ENCODE data around the gene MYADML2.
A peak's percentile ranks its signal among the peaks of the same experiment; 100 is the strongest.

The MYADML2 gene

DNA sequence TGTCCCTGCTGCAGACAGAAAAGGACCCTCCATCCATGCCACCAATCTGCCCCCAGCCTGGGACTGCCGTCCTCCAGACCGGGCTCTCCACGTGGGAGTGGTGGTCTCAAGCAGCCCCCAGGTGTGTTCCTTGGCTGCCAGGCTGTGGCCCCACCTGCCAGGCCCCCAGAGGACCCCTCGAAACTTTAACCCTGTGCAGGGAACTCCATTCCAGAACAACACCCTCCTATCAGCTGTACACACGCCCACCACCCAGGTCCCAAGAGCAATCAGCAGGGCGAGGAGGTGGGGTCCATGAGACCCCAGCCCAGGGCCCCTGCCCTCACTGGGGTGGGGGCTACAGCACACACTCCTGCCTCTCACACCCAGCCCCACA lies 11.3 kb downstream of the MYADML2 start:
- no peak for DNase-seq

DNA sequence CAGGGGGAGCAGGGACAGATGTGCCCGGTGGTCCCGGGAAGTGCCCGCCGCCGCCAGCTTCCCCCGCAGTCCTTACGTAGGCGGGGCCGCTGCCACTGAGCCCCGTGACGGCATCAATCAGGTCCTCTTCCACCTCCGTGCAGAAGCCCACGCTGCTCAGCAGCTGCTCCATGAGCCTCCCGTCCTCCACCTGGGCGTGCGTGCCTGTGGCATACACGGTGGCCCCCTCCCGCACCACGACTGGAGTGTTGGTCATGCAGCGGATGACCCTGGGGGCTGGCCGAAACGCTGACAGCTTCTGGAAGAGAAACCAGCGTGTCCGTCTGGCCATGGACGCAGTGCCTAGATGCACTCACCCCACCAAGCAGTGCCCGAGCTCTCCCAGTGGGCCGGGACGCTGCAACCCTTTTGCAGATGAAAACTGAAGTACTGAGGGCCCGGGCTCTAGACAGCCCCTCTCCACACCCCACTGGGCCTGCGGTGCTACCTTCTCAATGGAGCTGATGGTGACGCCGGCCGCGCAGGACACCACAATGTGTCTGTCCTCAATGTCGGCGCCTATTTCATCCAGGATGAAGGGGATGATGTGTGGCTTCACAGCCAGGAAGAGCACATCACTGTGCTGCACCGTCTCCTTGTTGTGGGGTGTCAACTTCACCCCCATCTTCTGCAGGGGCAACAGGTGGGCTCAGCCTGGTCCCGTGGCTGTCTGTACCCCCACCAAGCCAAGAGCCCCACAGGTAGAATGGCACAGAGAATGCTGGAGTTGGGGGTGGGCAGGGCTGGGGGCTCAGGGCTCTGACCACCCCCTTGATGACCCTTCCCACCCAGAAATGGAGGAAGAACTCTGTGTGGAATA lies 12.0 kb downstream of the MYADML2 start:
- no peak for DNase-seq

DNA sequence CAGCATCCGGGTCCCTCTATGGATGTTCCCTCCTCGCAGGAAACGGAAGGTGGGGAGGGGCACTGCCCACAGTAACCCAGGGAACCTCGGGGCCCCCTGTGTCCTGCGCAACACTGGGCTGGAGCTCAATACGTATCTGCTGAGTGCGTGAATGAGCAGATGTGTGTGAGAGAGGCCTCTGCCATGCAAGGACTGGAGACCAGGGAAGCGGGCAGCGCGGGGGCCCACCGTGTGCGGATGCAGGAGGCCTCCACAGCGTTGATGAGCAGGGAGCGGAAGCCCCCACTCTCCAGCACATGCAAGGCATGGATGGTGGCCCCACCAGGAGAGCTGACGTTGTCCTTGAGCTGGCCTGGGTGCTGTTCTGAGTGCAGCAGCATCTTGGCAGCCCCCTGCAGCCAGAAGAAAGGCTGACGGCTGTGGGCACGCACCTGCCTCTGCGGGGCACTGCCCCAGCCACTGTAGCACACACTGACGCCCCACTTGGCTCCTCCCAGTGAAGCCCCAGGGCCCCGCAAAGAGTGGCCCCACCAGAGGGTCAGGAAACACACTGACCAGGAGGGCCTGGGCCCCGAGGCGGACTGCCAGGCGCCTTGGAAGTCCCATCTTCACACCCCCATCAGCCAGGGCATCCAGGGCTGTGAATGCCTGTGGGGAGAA lies 12.8 kb downstream of the MYADML2 start:
- no peak for DNase-seq

DNA sequence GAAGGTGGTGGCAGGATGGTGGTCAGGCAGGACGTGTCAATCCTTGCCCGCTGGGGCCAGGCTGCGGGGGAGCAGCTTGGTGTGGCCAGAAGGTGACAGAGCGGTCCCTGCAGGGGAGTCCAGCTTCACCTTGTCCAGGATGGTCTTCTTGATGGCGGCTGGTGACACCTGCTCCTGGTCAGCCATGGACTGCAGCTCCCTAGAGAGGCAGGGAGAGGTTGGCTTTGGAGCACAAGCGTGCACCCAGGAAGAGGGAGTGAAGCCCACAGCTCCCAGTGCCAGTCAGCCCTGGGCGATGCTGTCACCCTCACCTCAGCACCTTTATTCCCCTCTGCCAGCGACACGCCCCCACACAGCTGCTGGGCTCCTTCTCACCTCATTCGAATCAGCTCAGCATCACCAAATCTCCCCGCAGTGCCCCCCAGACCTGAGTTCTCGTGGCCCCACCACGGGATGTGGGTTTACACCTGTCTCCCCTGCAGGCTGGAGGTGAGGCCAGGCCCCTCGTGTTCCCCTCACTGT lies 13.8 kb downstream of the MYADML2 start:
- no peak for DNase-seq

DNA sequence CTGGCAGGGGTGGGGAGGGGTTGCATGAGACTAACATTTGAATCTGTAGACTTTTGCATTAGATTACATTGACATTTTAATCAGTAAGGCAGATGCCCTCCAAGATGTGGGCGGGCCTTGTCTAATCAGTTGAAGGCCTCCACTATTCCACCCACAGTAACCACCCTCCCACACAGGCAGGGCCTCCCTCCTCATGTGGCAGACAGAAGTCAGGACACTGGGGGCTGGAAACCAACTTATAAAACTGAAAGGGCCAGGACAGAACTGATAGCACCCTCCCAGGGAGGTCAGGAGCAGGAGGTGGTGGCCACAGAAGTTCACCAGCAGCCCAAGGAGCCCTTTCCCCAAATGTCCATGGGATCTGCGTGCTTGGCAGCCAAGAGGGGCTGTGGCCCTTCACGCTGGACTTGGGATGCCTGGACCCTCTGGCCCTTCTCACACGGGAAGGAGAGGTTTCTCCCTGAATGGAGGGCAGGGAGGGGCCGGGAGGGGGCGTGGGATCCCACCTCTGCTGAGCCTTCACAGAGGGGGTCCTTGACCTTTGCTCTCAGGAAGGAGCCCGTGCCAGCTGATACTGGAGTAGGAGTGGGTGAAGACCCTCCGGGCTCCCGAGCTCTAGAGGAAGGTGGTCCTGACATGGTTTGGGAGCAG lies 14.6 kb downstream of the MYADML2 start:
- DNase-seq = no peak

DNA sequence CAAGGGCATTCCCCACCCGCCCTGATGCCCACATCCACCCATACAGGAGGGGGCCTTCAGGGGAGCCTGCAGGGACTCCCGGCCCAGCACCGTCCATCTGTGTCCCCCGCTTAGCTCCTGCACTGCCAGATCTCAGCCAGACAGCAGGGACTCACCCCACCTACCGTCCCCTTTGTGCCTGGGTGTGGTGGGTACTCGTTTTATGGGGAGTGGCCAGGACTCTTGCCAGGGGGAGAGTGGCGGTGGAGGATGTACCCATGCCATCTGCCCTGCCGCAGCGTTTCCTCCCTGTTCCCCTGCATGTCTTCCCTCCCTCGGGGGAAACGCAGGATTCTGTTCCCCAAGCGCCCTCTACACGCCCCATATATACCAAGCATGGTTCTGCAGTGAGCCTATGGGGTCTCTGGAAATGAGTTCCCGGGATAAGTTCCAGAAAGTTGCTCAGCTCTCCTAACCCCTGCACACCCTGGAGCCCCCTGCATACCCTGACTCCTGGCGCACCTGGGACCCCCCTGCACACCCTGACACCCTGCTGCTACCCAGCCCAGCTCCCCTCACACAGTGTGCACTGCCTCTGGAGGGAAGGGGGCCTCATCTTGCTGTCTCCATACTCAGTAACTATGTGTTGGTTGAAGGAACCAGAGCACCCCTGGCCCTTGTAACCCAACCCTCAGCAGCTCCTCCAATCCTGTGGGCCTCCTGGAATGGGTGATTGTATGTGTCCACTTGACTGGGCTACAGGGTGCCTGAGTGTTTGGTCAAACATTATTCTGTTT lies 15.3 kb downstream of the MYADML2 start:
- DNase-seq = no peak

DNA sequence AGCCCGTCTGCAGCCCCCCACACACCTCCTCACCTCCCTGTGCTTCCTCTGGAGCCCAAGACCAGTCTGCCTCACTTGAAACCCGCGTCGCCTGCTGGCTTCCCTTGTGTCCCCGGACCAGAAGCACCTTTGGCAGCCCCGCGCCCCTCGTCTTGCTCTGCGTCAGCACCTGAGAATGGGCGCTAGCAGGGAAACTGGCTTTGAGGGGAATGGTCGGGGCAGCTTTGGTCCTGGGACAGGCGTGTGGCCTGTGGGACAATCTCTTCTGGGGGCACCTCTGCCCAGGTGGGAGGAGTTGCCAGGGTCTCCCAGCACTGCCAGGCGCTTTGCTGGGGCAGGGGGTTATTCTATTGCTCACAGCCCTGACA lies 15.9 kb downstream of the MYADML2 start:
- no peak for DNase-seq

DNA sequence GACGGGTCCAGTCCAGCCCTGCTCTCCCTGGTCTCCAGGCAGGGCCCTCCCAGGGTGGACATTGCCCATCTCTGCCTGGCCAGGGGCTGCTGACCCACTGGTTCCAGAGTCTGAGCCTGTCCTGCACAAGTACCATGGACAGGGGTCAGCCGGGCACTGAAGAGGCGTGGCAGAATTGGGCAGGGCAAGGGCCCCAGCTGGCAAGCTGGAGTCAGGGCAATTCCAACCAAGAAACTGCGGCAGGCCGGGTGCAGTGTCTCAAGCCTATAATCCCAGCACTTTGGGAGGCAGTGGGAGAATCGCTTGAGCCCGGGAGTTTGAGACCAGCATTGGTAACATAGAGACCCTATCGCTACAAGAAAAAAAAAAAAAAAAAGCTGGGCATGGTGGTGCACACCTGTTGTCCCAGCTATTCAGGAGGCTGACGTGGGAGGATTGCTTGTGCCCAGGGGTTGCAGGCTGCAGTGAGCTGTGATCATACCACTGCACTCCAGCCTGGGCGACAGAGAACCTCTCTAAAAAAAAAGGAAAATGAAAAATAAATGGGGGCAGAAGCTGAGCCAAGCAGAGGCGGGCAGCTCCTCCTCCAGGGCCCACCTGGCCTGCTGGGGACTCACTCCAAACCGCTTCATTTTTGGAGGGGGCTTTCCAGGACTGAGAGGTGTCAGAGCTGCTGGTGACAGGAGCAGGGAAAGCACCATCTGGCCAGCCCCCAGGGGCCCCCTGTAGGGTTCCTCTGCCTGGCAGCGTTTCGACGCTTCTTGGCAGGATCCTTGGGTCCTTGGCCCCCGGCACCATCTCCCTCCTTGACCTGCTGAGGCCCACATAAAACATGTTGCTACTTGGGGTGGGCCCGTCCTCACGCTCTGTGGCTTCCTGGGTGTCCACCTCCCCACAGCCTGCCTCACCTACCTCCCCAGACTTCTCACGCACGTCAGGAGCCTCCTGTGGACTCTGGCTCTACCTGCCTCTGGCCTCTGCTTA lies 16.6 kb downstream of the MYADML2 start:
- DNase-seq = no peak

DNA sequence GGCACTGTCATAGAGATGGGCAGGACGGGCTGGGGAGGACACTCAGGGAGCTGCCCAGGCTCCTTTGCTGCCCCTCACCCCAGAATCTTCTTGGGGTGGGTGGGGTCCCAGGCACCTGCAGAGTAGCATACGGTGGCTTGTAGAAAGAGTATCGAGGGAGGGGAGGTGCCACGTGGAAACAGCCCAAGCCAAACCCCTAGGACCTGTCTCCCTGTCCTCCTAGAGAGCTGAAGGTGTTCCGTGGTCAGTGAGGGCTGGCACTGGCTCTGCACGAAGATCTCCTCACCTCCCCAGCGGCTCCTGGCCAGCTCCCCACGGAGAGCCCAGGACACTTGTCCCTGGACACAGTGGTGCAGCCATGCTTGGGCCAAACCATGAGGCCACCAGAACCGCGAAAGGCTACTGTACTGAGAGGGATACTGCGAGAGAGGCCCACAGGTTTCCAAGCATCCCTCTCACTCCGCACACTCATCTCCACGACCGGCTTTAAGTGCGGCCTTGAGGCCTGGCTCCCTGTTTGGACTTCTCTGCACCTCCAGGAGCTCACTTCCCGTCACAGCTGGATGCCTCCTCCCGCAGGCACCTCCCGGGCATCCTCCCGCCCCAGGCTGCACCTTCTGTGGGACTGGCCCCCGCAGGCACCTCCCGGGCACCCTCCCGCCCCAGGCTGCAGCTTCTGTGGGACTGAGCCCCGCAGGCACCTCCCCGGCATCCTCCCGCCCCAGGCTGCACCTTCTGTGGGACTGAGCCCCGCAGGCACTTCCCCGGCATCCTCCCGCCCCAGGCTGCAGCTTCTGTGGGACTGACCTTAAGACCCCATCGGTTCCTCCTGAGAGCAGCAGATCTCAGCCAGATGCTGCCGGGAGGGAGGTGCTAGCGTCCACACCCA lies 17.5 kb downstream of the MYADML2 start:
- no peak for DNase-seq

DNA sequence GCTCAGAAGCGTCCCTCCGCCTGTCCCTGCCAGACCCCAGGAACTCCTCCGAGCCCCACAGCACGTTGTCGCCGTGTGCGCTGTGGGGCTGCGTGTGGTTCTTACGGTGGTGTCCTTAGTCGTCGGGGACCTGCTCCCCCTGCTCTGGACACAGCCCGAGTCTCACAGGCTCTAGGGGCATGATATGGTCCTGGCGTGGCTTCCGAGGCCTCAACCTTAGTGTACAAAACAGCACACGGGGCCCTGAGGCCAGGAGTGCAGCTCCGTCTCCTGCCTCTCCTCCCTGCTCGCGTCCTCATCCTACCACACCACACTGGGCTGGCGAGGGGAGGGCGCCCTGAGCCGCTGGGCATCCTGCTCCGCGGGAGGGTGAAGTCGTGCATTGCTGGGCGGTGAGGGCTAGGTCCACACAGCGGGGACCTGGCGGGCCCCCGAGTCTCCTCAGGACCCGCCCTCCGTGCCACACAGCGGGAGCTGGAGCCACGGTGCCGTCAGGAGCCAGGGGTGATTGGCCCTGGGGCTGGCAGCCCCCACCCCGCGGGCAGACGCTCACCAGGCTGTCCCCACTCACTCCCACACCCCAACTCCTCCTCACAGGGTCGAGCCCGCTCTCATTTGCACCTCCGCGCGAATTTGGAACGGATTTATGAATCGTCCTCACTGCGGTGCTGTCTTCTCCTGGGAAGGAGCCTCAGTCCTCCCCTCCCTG lies 18.3 kb downstream of the MYADML2 start:
- no peak for DNase-seq

DNA sequence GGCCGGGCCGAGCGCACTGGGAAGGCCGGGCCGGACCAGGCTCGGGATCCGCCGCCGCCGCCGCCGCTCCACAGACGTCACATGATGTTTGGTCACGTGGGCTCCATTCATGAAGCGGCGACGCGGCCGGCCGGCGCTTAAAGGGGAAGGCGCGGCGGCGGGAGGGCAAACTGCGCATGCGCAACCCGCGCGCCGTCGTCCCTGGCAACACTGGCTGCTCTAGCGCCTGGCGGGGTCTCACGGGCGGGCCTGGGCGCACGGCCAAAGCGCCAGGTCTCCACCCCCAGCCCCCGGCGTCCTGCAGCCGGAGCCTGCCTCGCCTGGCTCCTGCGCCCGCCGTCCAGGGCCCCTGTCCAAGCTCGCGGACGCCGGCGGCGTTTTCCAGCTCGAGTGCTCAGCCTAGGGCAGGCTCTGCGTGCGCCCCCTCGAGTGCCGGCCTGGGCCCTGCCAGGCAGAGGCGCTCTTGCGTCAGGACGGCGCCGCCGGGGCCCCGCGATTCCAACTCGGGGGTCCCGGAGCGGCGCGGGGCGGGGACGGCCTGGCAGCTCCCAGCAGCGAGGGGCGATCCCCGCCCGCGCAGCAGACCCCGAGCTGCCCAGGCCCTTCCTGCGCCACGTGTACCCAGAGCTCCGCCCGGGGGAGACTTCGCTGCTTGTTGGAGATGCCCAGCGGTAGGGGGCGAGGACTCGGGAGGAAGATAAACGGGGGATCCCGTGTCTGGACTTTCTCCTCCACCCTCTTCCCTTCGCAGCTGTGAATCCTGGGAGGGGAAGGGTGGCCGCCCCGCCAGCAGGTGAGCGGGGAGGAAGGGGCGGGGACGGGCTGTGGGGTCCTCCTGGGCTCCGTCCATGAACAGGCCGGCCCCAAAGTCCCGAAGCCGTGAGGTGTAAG lies 19.1 kb downstream of the MYADML2 start, which contains the start of gene MAFG:
Gene MAFG, minus strand, starts transcription at position 83 of the 891 bp plus-strand sequence. CDS start 4,550 bp downstream, outside the sequence.
- peak; percentile 98 for DNase-seq

DNA sequence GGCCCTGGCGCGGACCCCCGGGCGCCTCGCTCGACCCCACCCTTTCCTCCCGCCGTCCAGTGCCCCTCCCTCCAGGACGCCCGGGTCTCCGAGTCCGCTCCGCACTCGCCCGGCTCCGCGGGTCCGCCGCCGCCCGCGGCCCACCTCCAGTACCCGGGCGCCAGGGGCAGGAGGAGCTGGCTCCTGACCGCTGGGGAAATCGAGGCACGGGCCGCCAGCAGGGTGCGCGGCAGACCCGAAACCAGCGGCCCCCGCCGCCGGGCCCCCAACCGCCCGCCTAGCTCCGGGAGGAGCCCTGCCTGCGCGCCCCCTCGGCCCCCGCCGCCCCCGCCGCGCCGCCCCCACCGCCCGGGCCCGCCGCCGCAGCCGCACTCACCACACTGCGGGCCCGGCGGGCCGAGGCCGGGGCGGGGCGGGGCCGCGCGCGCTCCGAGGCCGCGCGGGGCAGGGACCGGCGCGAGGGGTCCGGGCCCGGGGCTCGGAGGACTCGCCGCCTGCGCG lies 19.8 kb downstream of the MYADML2 start:
- DNase-seq = no peak

DNA sequence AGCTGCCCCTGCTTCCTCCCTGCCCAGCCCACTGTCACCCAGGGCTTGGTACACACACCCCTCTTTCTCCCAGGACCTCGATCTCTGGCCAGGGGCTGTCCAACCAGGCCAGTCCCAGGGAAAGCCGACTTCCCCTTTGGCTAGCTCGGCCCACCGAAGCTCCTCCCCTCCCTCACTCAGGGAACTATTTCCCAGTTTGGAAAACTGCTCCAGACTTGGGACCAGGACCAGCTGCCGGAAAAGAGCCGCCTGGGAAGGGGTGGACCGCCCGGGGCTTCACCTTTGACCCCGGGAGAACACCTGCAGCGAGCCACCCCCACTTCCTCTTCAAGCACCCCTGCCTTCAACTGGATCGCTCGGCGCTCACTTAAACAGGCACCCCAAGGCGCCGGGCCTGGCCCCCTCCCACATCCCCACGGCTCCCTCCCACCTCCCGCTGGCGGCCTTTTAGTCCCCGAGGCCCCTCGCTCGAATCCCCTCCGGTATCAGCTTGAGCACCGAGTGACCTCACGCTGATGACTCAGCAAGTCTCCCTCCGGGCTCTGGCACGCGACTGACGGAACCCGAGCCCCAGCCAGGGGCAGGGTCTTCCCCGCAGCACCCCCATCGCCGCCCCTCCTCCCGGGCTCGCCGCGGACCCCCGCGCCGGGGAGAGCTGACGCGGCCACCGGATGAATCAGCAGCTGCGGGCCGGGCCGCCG lies 20.4 kb downstream of the MYADML2 start:
- DNase-seq = peak; percentile 85

DNA sequence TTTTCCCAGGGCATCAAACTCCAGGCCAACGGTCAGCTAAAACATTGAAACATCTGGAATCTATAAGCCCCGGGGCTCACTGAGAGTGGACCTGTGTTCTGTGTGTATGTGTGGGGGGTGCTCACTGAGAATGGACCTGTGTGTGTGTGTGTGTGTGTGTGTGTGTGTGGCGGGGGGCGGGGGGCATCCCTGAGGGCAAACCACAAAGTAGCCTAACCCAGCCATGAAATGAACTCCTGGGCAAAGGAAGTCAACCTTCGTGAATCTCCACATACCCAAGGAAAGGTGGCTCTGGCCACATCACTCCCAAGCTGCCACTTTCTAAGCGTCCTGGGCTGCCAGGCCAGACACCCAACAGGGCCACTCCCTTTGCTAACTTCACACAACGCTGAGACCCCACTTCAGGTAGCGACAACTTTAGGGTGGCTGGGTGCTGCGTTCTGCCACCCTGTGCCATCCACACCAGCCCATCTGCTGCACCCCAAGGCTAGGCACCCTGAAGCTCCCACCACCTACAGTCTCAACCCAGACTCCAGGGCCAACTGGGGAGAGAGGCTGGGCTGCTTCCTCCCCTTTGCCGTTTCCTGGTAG lies 21.1 kb downstream of the MYADML2 start:
- DNase-seq = no peak

DNA sequence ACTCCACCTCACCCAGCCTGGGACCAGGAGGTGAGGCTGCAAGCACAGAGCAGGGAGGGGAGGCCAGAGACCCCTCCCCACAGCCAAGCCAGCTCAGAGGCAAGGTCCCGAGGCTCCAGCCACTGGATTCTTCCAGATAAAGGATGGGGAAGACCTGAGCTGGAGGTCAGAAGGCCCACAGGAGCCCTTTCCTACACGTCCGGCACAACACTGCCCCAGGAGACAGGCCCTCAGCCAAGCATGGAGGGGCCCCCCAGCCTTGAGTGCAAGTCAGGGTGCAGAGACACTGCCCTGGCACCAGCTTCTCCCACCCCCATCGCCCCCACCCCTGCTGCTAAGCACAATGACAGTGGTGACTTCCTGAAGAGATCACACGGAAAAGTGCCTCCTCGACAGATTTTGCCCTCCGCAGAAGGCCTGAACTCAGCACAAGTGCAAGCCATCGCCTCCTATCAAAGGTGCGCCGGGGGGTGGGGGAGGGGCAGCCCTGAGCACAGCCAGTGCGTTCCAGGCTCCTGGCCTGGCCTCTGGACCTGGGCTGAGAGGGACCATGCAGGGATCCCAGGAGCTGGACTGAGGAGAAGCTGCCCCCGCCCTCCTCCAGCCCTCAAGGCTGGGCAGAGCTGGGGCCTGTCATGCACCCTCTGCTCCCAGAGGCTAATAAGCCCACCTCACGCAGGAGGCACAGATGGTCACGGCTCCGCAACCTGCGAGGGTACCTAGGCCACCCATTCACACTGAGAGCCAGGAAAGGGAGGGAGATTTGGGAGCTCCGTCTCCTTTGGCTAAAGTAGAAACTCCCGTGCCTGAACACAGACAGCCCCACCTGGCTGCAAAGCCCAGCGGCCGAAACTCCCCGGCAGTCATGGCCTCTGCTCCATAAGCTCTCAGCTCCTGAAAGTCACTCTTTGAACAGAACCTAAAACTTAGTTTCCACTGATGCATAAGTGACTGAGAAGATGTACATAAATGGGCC lies 22.2 kb downstream of the MYADML2 start:
- DNase-seq = no peak
